Gastrocnemius medialis (tissue), 4 donors: ENCODE data around the gene COL9A1. TPM values are rescaled to one million over a fixed set of nuclear protein-coding genes. Genes with fewer than 3 reads are reported as not detected.

Experiments used
- ATAC-seq, 2 donors: fragments of 150-250 bp; one replicate each; pipeline ENCODE4 v1.9.1; 2016
- DNase-seq, 2 donors: peaks; one replicate each; pipeline ENCODE4 v3.0.0-alpha.2; 2019
- H3K27ac ChIP-seq, 4 donors: fragments of 200-600 bp; sonication (generic); 1 replicate in 1 of 4; 2 replicates in 3 of 4; pipeline ENCODE4 v1.5.1; 2016 to 2018; ENCODE audit warnings: mild to moderate bottlenecking in 2 of 4, moderate library complexity in 1 of 4
- H3K27me3 ChIP-seq, 3 donors: fragments of 200-600 bp; sonication (generic) in 2 of 3; 1 replicate in 1 of 3; 2 replicates in 2 of 3; pipeline versions ENCODE4 v1.5.1 to v1.6.0; 2016 to 2019; ENCODE audit warnings: mild to moderate bottlenecking in 1 of 3, moderate library complexity in 1 of 3
- H3K36me3 ChIP-seq, 2 donors: fragments of 200-600 bp; sonication (generic) in 1 of 2; one replicate each; pipeline ENCODE4 v1.5.1; 2017 to 2018
- H3K4me1 ChIP-seq, 2 donors: fragments of 200-600 bp; sonication (generic) in 1 of 2; one replicate each; pipeline ENCODE4 v1.5.1; 2016 to 2017; ENCODE audit warnings: mild to moderate bottlenecking in 2 of 2
- H3K4me3 ChIP-seq, 4 donors: fragments of 200-600 bp; sonication (generic) in 3 of 4; 1 replicate in 1 of 4; 2 replicates in 3 of 4; pipeline ENCODE4 v1.5.1; 2016 to 2019; ENCODE audit warnings: mild to moderate bottlenecking in 2 of 4
- H3K9me3 ChIP-seq, 3 donors: fragments of 200-600 bp; sonication (generic) in 2 of 3; 1 replicate in 1 of 3; 2 replicates in 2 of 3; pipeline ENCODE4 v1.5.1; 2016 to 2019
- POLR2A ChIP-seq, 2 donors: fragments of 450-650 bp; IDR thresholded peaks; one replicate each; pipeline ENCODE4 v1.6.1; 2017; ENCODE audit warnings: antibody characterized with exemption in 2 of 2, mild to moderate bottlenecking in 2 of 2, moderate library complexity in 2 of 2
- in situ Hi-C, 4 donors: fragments of 200-750 bp; cut with MboI; loops; one replicate each; pipeline versions ENCODE4 v1.15.0 to v1.8.0; 2017; ENCODE audit warnings: low sequenced_read_pairs in 4 of 4
- intact Hi-C: fragments of 100-400 bp; cut with DNase I; formaldehyde crosslinking; loops from one replicate; pipeline ENCODE4 v1.15.1; 2023; ENCODE audit warnings: low total_unique reads
- total RNA-seq, 4 donors: library from RNA; depleted of rRNA; stranded (reverse); fragments of >200 nt; gene quantifications; one replicate each; pipeline versions ENCODE4 v1.1.0 to v1.2.3, GENCODE V29; 2016
- TF ChIP-seq, protein P1 (sequence below), 5 experiments: fragments of 450-650 bp in 3 of 5; fragments of 200-600 bp in 2 of 5; sonication (generic) in 2 of 5; IDR thresholded peaks in 4 of 5; conservative IDR thresholded peaks in 1 of 5; 1 replicate in 4 of 5; 2 replicates in 1 of 5; pipeline ENCODE4 v1.5.1; 2016 to 2019; ENCODE audit warnings: antibody characterized with exemption in 5 of 5, mild to moderate bottlenecking in 3 of 5, moderate library complexity in 3 of 5

COL9A1 gene
- total RNA-seq, 4 donors from 2014 or later, result not detected

DNA sequence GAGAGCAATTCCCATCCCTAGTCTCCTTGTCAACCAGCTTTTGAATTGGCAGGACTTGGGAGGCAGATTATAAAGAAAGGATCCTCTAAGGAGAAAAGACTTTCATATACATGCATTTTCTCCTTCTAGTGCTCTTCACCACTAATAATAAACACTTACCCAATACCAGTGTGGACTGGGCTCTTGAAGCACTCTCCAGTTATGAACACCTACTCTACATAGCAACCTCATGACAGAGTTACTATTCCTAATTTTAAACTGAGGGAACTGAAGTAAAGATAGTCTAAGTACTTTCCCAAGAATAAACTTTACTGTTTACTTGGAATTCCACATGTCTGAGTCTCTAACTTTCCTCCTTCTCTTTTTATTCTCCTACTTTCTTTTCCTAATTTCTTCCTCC lies 4.8 kb downstream of the COL9A1 start:
- H3K27ac ChIP-seq, result no peak overlapping the region
- in situ Hi-C loops, result no loop called here
- no peak for ATAC-seq
- no peaks in the 10 kb centered on the region for H3K9me3 ChIP-seq
- no peaks in the 10 kb centered on the region for H3K27me3 ChIP-seq
- no peak for TF ChIP-seq POLR2A (IDR thresholded peaks at IDR 0.05)
- TF ChIP-seq, protein P1, sequence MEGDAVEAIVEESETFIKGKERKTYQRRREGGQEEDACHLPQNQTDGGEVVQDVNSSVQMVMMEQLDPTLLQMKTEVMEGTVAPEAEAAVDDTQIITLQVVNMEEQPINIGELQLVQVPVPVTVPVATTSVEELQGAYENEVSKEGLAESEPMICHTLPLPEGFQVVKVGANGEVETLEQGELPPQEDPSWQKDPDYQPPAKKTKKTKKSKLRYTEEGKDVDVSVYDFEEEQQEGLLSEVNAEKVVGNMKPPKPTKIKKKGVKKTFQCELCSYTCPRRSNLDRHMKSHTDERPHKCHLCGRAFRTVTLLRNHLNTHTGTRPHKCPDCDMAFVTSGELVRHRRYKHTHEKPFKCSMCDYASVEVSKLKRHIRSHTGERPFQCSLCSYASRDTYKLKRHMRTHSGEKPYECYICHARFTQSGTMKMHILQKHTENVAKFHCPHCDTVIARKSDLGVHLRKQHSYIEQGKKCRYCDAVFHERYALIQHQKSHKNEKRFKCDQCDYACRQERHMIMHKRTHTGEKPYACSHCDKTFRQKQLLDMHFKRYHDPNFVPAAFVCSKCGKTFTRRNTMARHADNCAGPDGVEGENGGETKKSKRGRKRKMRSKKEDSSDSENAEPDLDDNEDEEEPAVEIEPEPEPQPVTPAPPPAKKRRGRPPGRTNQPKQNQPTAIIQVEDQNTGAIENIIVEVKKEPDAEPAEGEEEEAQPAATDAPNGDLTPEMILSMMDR (IDR thresholded peaks at IDR 0.05 in 4 of 5, conservative IDR thresholded peaks at IDR 0.05 in 1 of 5), result no peak
- intact Hi-C loops, result no loop called here
- H3K4me3 ChIP-seq, result no peak overlapping the region
- DNase-seq, result no peak
- no peaks in the 10 kb centered on the region for H3K36me3 ChIP-seq
- no peaks in the 10 kb centered on the region for H3K4me1 ChIP-seq

DNA sequence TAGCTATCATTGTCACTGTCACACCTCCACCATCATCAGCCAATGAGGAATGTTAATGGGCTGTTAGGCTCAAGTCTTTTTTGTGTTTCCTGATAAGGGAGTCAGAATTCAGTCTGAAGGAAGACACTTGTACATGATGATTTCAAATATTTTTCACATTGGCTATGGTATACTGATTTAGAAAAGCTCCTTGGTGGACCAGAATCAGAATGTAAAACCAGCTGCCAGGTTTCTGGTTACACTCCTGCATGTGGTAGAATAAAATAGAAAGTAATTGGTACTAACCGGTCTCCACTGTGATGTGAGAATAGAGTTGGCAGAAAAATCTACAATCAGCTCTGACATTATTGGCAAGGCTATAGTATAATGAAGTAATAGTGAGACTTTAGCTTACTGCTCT lies 10.7 kb downstream of the COL9A1 start:
- no peak overlapping the region for H3K27ac ChIP-seq
- in situ Hi-C loops, result no loop called here

DNA sequence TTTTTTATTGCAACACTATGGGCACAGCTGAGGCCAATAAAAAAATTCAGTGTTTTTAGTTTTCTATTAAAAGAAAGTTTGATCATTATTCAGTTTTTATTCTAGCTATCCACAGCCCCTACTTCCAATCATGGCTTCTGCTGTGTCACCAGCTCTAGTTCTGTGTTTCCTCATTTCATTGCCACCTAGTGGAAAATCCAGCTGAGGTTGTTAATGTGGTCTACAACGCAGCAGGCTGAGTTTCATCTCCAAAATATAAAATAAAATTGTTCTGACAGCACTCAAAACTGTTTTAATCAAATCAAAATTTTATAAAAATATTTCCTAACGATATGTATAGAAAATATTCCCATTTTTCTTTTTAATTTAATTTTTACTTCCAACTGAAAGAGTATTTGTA lies 13.6 kb downstream of the COL9A1 start:
- Histone ChIP-seq H3K27me3 (peaks cover 0 to 12% (median 0%) of the 10 kb centered on the region in 3 donors), H3K36me3 (no peaks in the 10 kb centered on the region), H3K4me3 (no peak overlapping the region), H3K27ac (no peak overlapping the region), H3K4me1 (no peaks in the 10 kb centered on the region), H3K9me3 (no peaks in the 10 kb centered on the region)
- DNase-seq, result no peak
- TF ChIP-seq, protein P1 (IDR thresholded peaks at IDR 0.05 in 4 of 5, conservative IDR thresholded peaks at IDR 0.05 in 1 of 5), result no peak
- no peak for TF ChIP-seq POLR2A (IDR thresholded peaks at IDR 0.05)
- in situ Hi-C loops, result no loop called here
- intact Hi-C loops, result no loop called here
- no peak for ATAC-seq

More for the DNA sequence above, 10.7 kb downstream of the COL9A1 start:
- no peak overlapping the region for H3K4me3 ChIP-seq
- H3K4me1 ChIP-seq, result no peaks in the 10 kb centered on the region
- H3K27me3 ChIP-seq, result no peaks in the 10 kb centered on the region
- intact Hi-C loops, result no loop called here
- TF ChIP-seq POLR2A (IDR thresholded peaks at IDR 0.05), result no peak
- TF ChIP-seq, protein P1 (IDR thresholded peaks at IDR 0.05 in 4 of 5, conservative IDR thresholded peaks at IDR 0.05 in 1 of 5), result no peak
- no peaks in the 10 kb centered on the region for H3K36me3 ChIP-seq
- DNase-seq (no peak), ATAC-seq (no peak)
- no peaks in the 10 kb centered on the region for H3K9me3 ChIP-seq

DNA sequence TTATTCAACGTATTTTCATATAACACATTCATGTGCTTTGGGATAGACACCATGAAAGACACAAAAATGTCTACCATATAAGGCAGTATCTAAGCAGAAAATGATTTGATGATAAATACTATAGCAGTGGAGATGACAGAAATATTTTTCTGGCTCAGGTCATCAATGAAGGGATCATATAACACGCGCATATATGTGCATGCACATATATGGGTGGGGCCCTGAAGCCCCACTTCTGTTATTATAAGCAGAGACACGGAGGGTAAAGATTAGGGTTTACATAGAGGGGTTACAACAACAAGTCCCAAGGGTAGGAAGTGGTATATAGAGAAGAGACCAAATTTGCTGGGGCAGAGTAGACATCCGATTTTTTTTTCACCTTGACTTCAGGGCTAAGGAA lies 16.0 kb downstream of the COL9A1 start:
- Histone ChIP-seq H3K27ac (no peak overlapping the region), H3K36me3 (no peaks in the 10 kb centered on the region), H3K9me3 (no peaks in the 10 kb centered on the region), H3K4me1 (no peaks in the 10 kb centered on the region), H3K27me3 (peaks cover 11 to 33% (median 18%) of the 10 kb centered on the region in 3 donors), H3K4me3 (no peak overlapping the region)
- DNase-seq, result no peak
- no peak for ATAC-seq
- in situ Hi-C loops (no loop called here), intact Hi-C loops (no loop called here)
- TF ChIP-seq, protein P1 (IDR thresholded peaks at IDR 0.05 in 4 of 5, conservative IDR thresholded peaks at IDR 0.05 in 1 of 5), result no peak
- no peak for TF ChIP-seq POLR2A (IDR thresholded peaks at IDR 0.05)

DNA sequence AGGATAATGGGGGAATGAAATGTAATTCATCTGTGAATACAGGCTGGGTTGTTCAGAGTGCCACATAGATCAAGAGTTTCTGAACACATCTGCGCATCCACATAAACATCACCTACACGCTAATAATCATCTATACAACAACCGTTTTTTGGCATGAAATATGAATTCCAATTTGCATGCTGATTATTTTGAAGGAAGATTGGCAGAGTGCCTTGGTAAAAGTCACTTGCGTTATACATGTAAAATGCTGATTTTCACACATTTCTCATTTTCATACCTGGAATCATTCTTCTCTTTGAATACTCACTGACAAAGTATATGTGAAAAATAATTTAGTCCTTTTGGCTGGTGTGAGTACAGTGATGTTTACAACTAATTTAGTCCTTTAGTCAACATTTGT lies 17.7 kb downstream of the COL9A1 start:
- Histone ChIP-seq H3K27ac (no peak overlapping the region), H3K4me3 (no peak overlapping the region), H3K27me3 (peaks cover 17 to 41% (median 20%) of the 10 kb centered on the region in 3 donors), H3K4me1 (no peaks in the 10 kb centered on the region), H3K36me3 (no peaks in the 10 kb centered on the region), H3K9me3 (no peaks in the 10 kb centered on the region)
- TF ChIP-seq, protein P1 (IDR thresholded peaks at IDR 0.05 in 4 of 5, conservative IDR thresholded peaks at IDR 0.05 in 1 of 5), result no peak
- no peak for TF ChIP-seq POLR2A (IDR thresholded peaks at IDR 0.05)
- no peak for DNase-seq
- intact Hi-C loops (no loop called here), in situ Hi-C loops (no loop called here)
- no peak for ATAC-seq
